Stimulated activated CD4-positive, alpha-beta T cell treated with anti-CD3 and anti-CD28 coated beads, Interleukin-2, amount 100 ng/mL, for 24 hours (primary cell): ENCODE results near the gene FAM20B.
"Not testable (repeated sequence)": the region's sequence is repeated elsewhere in the genome, so short reads cannot be mapped to it uniquely, and the experiment has no call there.

Experiments
- DNase-seq, 2 donors: peaks; one replicate each; pipeline ENCODE4 v3.0.0-alpha.2; 2020

Gene FAM20B

GRCh38 chr1:179023946-179024650, 1.6 kb upstream of the FAM20B start:
- DNase-seq: no peak

- peak; percentile 73 to 79 for DNase-seq
These were observed 500 bp downstream of the FAM20B start for GRCh38 chr1:179025975-179026812.

- DNase-seq: no peak
These were observed 1.3 kb downstream of the FAM20B start for GRCh38 chr1:179026813-179027669.

GRCh38 chr1:179029321-179029759, 3.6 kb downstream of the FAM20B start:
- no peak for DNase-seq

DNA sequence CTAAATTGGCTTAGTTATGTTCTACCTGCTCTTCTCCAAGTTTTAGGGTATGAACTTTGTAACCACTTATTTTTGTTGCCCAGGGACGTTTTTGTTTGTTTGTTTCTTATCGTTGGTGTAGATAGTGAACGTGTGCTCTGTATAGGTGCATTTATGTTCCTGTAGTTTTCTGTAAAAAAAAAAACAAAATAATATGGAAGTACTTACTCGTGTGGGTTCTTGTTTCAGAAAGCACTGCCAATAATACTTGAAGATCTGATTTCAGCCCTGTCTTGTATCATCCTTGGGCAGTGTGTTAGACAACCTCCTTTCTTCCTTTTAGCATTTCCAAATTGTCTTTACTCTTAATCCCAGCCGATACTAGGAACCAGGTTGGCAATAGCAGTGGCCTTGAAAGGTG, 4.4 kb downstream of the FAM20B start:
- DNase-seq: no peak

GRCh38 chr1:179030683-179031082, 5.0 kb downstream of the FAM20B start:
- DNase-seq: no peak

- no peak for DNase-seq
These were observed 5.6 kb downstream of the FAM20B start for GRCh38 chr1:179031284-179031683.

DNA sequence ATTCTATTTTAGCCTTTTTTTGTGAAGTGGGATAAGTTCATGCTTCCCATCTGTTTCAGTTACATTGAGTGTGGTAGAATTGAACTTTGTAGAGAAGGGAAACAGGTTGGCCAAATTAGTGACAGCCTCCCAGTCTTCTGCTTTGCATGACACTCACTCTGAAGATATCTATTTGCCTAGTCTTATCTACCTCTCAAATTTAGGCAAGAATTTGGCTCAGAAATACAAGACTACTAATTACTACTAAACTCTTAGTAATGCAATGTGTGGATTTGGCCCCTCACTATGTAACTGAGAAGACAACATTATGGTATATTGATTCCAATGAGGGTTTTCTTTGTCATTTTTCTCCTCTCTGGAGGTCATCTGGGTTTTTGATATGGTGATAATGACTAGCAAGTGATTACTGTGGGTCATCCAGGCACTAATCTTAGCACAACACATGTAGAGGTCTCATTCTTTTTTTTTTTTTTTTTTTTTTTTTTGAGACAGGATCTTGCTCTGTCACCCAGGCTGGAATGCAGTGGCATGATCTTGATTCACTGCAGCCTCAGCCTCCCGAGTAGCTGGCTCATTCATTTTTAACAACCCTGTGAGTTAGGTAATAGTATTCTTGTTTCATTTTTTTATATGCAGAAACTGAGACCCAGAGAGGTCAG, 6.3 kb downstream of the FAM20B start:
- no peak for DNase-seq

DNA sequence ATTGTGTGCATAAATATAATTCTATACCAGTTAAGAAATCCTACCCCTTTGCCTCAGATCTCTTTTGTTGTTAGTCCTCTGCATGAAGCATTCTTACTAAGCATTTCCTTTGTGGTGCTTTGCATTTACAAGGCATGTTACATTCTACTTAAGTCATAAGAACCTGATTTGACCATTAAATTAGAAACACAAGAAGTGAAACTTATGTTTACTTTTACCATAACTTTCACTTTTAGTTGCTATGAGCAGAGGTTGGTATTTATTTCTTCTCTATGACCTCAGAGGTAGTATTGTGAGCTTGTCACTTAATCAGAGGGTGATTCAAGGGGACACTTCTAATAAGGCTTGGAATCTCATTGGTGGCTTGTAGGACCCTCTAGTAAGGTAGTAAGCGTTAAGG, 9.0 kb downstream of the FAM20B start:
- DNase-seq: no peak

DNA sequence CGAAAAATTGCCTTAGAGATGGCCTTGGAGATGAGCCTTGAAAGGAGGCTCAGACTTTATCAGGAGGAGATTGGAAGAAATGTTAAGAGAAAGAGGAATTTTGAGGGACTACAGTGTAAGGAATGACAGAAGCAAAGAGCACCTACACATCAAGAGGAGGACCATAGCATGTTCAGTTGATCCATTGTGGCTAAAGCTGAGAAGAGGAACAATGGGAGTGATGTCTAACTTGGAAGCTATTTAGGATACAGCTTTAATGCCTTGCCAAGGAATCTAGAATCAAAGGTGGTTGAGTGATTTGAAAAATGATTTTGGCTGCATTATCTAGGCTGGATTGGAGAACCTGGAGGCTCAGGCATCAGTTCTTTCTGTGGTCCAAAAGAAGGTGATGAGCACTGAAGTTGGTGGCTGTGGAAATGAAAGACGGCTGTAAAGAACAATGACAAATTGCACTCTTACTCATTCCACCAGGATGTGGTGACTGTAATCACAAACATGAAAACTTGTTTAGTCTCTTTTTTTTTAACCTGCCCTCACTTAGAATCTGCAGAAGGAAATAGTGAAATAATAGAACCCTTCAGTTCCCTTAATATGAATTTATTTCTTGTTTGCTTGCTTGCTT, 11.3 kb downstream of the FAM20B start:
- DNase-seq: peak in 1 of 2 donors; percentile 6

DNA sequence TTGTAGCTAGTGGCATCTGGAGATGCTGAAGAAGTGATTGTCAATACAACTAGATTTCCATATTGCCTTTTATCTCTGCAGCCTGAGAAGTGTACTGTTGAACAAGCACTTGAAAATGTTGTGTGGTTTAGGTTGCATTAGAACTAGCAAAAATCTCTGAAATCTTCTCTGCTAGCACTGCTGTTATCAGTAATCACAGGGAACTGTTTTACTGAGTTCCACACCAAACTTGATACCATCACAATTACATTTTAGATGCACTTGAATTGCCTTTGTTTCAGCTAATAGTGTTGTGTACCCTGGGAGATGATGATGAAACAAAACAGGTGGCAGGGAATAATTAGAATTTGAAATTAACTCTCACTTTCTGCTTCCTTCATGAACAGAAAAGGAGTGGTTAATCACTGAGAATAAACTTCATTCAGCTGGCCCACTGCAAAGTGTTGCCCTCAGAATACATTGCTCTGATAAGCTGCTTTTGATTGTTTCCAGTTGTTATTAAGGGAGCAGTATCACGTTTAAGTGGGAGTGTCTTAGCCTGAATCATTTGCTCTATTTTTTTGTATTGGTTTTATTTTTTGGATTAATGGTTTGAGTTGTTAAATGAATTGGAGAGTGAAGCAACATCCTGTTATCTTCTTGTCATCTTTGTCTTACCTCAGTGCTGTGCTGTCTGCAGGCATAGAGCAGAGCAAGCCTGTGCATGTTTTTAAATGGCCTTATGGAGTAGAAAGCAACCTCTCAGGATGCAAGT, 13.0 kb downstream of the FAM20B start:
- no peak for DNase-seq

DNA sequence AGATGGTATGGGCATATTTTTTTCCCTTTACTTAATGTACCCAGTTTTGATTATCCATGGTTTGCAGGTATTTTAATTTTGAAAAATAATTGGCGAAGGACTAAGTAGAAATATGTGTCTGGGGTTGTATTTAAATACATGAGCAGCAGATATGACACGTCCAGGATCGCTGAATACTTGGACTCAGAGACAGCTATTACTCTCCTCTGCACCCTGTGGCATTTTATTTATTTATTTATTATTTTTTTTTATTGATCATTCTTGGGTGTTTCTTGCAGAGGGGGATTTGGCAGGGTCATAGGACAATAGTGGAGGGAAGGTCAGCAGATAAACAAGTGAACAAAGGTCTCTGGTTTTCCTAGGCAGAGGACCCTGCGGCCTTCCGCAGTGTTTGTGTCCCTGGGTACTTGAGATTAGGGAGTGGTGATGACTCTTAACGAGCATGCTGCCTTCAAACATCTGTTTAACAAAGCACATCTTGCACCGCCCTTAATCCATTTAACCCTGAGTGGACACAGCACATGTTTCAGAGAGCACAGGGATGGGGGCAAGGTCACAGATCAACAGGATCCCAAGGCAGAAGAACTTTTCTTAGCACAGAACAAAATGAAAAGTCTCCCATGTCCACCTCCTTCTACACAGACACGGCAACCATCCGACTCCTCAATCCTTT, 13.9 kb downstream of the FAM20B start:
- DNase-seq: not testable (repeated sequence)

DNA sequence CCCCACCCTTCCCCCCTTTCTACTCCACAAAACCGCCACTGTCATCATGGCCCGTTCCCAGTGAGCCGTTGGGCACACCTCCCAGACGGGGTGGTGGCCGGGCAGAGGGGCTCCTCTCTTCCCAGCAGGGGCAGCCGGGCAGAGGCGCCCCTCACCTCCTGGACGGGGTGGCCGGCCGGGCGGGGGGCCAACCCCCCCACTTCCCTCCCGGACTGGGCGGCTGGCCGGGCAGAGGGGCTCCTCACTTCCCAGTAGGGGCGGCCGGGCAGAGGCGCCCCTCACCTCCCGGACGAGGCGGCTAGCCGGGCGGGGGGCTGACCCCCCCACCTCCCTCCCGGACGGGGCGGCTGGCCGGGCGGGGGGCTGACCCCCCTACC, 14.5 kb downstream of the FAM20B start:
- not testable (repeated sequence) for DNase-seq

GRCh38 chr1:179042087-179042486, 16.4 kb downstream of the FAM20B start:
- DNase-seq: no peak

- no peak for DNase-seq
These were observed 17.0 kb downstream of the FAM20B start for GRCh38 chr1:179042700-179043099.

- no peak for DNase-seq
These were observed 17.6 kb downstream of the FAM20B start for GRCh38 chr1:179043266-179043665.

DNA sequence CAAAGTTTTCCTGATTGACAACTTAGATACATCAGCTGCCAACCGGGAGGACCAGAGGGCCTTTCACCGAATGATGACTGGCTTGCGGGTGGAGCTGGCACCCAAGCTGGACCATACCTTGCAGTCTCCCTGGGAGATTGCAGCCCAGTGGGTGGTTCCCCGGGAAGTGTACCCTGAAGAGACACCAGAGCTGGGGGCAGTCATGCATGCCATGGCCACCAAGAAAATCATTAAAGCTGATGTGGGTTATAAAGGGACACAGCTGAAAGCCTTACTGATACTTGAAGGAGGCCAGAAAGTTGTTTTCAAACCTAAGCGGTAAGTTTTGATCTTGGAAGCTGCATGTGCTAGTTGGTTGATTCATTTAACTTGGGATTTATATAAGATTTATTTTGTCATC, 18.2 kb downstream of the FAM20B start:
- DNase-seq: no peak

GRCh38 chr1:179046808-179047635, 21.3 kb downstream of the FAM20B start:
- DNase-seq: no peak

DNA sequence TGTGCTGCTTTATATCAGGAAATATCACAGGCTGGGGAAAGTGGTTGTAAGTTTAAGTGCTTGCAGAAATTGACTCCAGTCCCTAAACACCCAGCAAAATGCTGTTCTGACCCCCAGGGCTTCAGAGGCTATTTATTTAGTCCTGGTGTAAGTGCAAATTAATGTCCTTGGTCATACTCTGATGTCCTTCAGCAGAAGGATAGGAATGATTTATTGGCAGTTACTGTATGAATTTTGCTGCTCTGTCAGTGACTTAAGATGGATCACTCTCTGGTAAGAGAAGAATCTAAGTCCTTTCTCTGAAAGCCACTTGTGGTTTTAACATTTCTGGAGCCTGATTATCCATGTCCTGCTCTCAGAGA, 21.9 kb downstream of the FAM20B start:
- no peak for DNase-seq
